Measurements from ENCODE around the gene MAGEB18. TPM values are rescaled to one million over a fixed set of nuclear protein-coding genes. Genes with fewer than 3 reads are reported as not detected.

The MAGEB18 gene
- total and polyA plus RNA-seq, 2 of the 8 experiments (the other 6 are each of a cell fraction or from before 2014, with no cell fraction given), result not detected

DNA sequence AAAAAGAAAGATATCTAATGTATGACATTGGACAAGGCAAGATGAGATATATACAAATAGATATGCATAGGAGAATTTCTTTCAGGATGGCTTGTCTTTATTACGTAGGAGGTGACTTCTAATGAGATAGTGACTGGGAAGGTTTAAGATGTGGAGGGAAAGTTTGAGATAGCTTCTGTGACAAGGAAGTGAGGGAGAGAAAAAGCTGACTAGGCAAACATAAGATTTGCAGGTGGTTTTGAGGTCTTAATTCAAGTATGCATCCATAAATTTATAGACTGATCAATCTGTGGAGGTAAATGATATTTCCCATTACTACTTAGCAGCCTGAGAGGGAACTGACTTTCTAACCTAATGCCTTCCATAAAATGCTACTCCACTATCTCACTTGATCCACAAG lies 29.0 kb upstream of the MAGEB18 start (continued):
- no peak for TF ChIP-seq USF2 (IDR thresholded peaks at IDR 0.05; ENCODE audit: low read length)
- TF ChIP-seq TBP (IDR thresholded peaks at IDR 0.05; ENCODE audit: low read depth, low read length), result no peak
- TF ChIP-seq KDM1A (IDR thresholded peaks at IDR 0.05; ENCODE audit: borderline replicate concordance, low read length), result no peak
